Fibroblast of the conjunctiva (primary cell): ENCODE data around the gene OR8S1.
"Not testable (repeated sequence)": the region's sequence is repeated elsewhere in the genome, so short reads cannot be mapped to it uniquely, and the experiment has no call there.

Experiments used
- DNase-seq: peaks from one replicate; pipeline ENCODE4 v3.0.0-alpha.2; 2010; ENCODE audit warnings: low read depth

OR8S1 gene

GRCh38 chr12:48525332-48525731, at the start of gene OR8S1:
OR8S1 (plus strand) TSS chr12:48525632; CDS start chr12:48525632, 0 bp downstream.
- no peak for DNase-seq

- no peak for DNase-seq
These were observed 43.2 kb upstream of the OR8S1 start, which contains the start of gene C12orf54 for GRCh38 chr12:48482198-48482597. C12orf54 (plus strand) TSS chr12:48482498; CDS start chr12:48483297, 799 bp downstream.

GRCh38 chr12:48482930-48483329, 42.5 kb upstream of the OR8S1 start:
- no peak for DNase-seq

GRCh38 chr12:48486261-48486660, 39.2 kb upstream of the OR8S1 start:
- DNase-seq, result no peak

GRCh38 chr12:48486679-48487078, 38.8 kb upstream of the OR8S1 start:
- no peak for DNase-seq

GRCh38 chr12:48489012-48489411, 36.4 kb upstream of the OR8S1 start:
- DNase-seq, result no peak

- not testable (repeated sequence) for DNase-seq
These were observed 36.0 kb upstream of the OR8S1 start for GRCh38 chr12:48489456-48489855.

- DNase-seq, result not testable (repeated sequence)
These were observed 25.2 kb upstream of the OR8S1 start for GRCh38 chr12:48500281-48500680.

GRCh38 chr12:48506836-48507235, 18.6 kb upstream of the OR8S1 start:
- DNase-seq, result not testable (repeated sequence)

GRCh38 chr12:48508987-48509386, 16.4 kb upstream of the OR8S1 start:
- no peak for DNase-seq

- DNase-seq, result no peak
These were observed 15.3 kb upstream of the OR8S1 start for GRCh38 chr12:48510111-48510510.

GRCh38 chr12:48512855-48513254, 12.6 kb upstream of the OR8S1 start:
- no peak for DNase-seq

- DNase-seq, result no peak
These were observed 10.7 kb upstream of the OR8S1 start for GRCh38 chr12:48514728-48515127.

- DNase-seq, result not testable (repeated sequence)
These were observed 5.1 kb upstream of the OR8S1 start for GRCh38 chr12:48520381-48520780.

GRCh38 chr12:48527891-48528670, 2.6 kb downstream of the OR8S1 start:
- no peak for DNase-seq

GRCh38 chr12:48532601-48533000, 7.2 kb downstream of the OR8S1 start:
- no peak for DNase-seq

GRCh38 chr12:48536602-48537001, 11.2 kb downstream of the OR8S1 start:
- no peak for DNase-seq

- DNase-seq, result no peak
These were observed 17.0 kb downstream of the OR8S1 start for GRCh38 chr12:48542300-48542928.

GRCh38 chr12:48545833-48546469, 20.5 kb downstream of the OR8S1 start:
- DNase-seq, result no peak

GRCh38 chr12:48547012-48547411, 21.6 kb downstream of the OR8S1 start:
- not testable (repeated sequence) for DNase-seq

- not testable (repeated sequence) for DNase-seq
These were observed 26.2 kb downstream of the OR8S1 start for GRCh38 chr12:48551636-48552035.

GRCh38 chr12:48553666-48554343, 28.4 kb downstream of the OR8S1 start:
- DNase-seq, result not testable (repeated sequence)
